ENCODE data around the gene TSHZ1.

- TF ChIP-seq SP1 (IDR thresholded peaks at IDR 0.05) (no peak), TARDBP (IDR thresholded peaks at IDR 0.05) (no peak), CTBP1 (IDR thresholded peaks at IDR 0.05; ENCODE audit: borderline replicate concordance) (no peak), FOXA1 (IDR thresholded peaks at IDR 0.05) (no peak), BHLHE40 (IDR thresholded peaks at IDR 0.05; ENCODE audit: borderline replicate concordance) (no peak), FOXK2 (IDR thresholded peaks at IDR 0.05) (no peak), ZNF384 (IDR thresholded peaks at IDR 0.05) (no peak), ARNT (IDR thresholded peaks at IDR 0.05) (no peak)
Measured at GRCh38 chr18:75202696-75203365, 7.8 kb upstream of the TSHZ1 start.

All from HEK293T (cell line).